Measurements from ENCODE around the gene TSPAN10. TPM values are rescaled to one million over a fixed set of nuclear protein-coding genes. Genes with fewer than 3 reads are reported as not detected.

The TSPAN10 gene
- total RNA-seq, 2 experiments from 2014 or later: 1.2 TPM

GRCh38 chr17:81652906-81653771 is 16.1 kb downstream of the TSPAN10 start:
- Mint-ChIP-seq H3K36me3 (ENCODE audit: low read depth) (peaks cover 5% of the 10 kb centered on the region), H3K4me1 (ENCODE audit: low read depth) (peaks cover 50% of the 10 kb centered on the region), H3K9me3 (ENCODE audit: insufficient read depth) (no peaks in the 10 kb centered on the region), H3K27ac (peak overlapping the region; percentile 96), H3K27me3 (ENCODE audit: low read depth) (peaks cover 9% of the 10 kb centered on the region), H3K4me3 (peak overlapping the region; percentile 90)
- ChIA-PET CTCF (interaction anchor here (1.4 to 1.5 kb wide), 2 partner anchors 12 to 52 kb away, joined by 3 read pairs; no protein-coding TSS in a partner anchor), POLR2A (interaction anchor here (1.0 to 1.6 kb wide), 3 partner anchors 10 to 13 kb away, joined by 6 to 12 read pairs (median 8); partner anchors contain the start of genes CCDC137 and OXLD1)
- DNase-seq (peak; percentile 72), ATAC-seq (peak; percentile 74)

DNA sequence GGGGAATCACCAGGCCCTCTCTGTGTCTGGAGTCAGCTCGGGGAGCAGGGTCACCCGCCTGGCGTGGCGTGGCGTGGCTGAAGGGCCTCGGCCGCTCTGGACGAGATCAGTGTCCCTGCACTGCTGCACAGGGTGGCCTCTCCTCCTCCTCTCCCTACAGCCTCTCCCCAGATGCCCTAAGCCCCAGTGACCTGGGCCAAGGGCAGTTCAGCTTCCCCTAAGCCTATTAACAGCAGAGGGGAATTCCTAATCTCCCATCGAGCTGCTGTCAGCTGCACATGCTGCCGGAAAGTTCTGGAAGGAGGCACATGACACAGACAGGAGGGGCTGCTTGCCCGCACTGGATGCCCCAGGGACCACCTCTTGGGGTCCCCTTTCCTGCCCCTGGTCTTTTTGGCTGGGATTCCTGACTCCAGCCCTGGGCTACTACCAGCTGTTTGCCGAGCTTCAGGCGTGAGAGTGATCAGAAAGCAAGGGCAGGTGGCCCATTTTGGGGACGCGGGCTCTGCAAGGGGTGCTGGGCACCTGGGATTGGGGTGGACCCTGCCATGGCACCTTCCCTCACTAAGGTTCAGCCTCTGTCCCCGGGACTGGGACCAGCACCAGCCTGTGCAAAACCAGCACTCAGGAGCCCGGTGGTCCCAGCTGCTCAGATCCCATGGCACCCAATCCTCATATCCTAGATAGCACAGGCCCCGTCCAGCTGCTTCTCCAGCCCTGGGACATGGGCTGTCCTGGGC is 18.6 kb downstream of the TSPAN10 start:
- ATAC-seq: no peak
- H3K9me3 Mint-ChIP-seq (ENCODE audit: insufficient read depth): no peaks in the 10 kb centered on the region
- H3K27ac Mint-ChIP-seq: no peak overlapping the region
- DNase-seq: no peak
- CTCF ChIA-PET: no interaction called here
- H3K4me3 Mint-ChIP-seq: no peak overlapping the region
- H3K4me1 Mint-ChIP-seq (ENCODE audit: low read depth): peaks cover 50% of the 10 kb centered on the region
- H3K36me3 Mint-ChIP-seq (ENCODE audit: low read depth): peaks cover 3% of the 10 kb centered on the region
- POLR2A ChIA-PET: no interaction called here
- H3K27me3 Mint-ChIP-seq (ENCODE audit: low read depth): no peaks in the 10 kb centered on the region

- H3K27me3 Mint-ChIP-seq (ENCODE audit: low read depth): no peaks in the 10 kb centered on the region
- POLR2A ChIA-PET: interaction anchor here (1.5 kb wide), 1 partner anchor 10 kb away, joined by 4 read pairs; the partner anchor contains the start of genes CCDC137 and OXLD1
- peaks cover 56% of the 10 kb centered on the region for H3K4me1 Mint-ChIP-seq (ENCODE audit: low read depth)
- no peaks in the 10 kb centered on the region for H3K9me3 Mint-ChIP-seq (ENCODE audit: insufficient read depth)
- ATAC-seq (no peak), DNase-seq (no peak)
- CTCF ChIA-PET: interaction anchor here (0.7 kb wide), 1 partner anchor 55 kb away, joined by 4 read pairs; no protein-coding TSS in a partner anchor
- H3K4me3 Mint-ChIP-seq: no peak within 1 kb of the TSS
- H3K36me3 Mint-ChIP-seq (ENCODE audit: low read depth): peaks cover 3% of the 10 kb centered on the region
- peak within 1 kb of the TSS; percentile 71 for H3K27ac Mint-ChIP-seq
Measured at GRCh38 chr17:81656118-81656743, 19.2 kb downstream of the TSPAN10 start, which contains the start of gene PDE6G. Gene PDE6G, minus strand, starts transcription at chr17:81656542. Its CDS starts 3,237 bp downstream, at chr17:81653305.

- H3K27ac Mint-ChIP-seq: peak overlapping the region; percentile 71
- H3K9me3 Mint-ChIP-seq (ENCODE audit: insufficient read depth): no peaks in the 10 kb centered on the region
- ChIA-PET CTCF (interaction anchor here (0.7 kb wide), 1 partner anchor 56 kb away, joined by 4 read pairs; no protein-coding TSS in a partner anchor), POLR2A (interaction anchor here (1.5 kb wide), 1 partner anchor 9 kb away, joined by 4 read pairs; the partner anchor contains the start of genes CCDC137 and OXLD1)
- H3K4me1 Mint-ChIP-seq (ENCODE audit: low read depth): peaks cover 54% of the 10 kb centered on the region
- H3K36me3 Mint-ChIP-seq (ENCODE audit: low read depth): peaks cover 2% of the 10 kb centered on the region
- ATAC-seq (no peak), DNase-seq (peak; percentile 31)
- H3K27me3 Mint-ChIP-seq (ENCODE audit: low read depth): no peaks in the 10 kb centered on the region
- H3K4me3 Mint-ChIP-seq: no peak overlapping the region
Measured at GRCh38 chr17:81656835-81657234, 19.8 kb downstream of the TSPAN10 start.

- DNase-seq (no peak), ATAC-seq (no peak)
- H3K27me3 Mint-ChIP-seq (ENCODE audit: low read depth): no peaks in the 10 kb centered on the region
- peaks cover 58% of the 10 kb centered on the region for H3K4me1 Mint-ChIP-seq (ENCODE audit: low read depth)
- no peak overlapping the region for H3K4me3 Mint-ChIP-seq
- H3K9me3 Mint-ChIP-seq (ENCODE audit: insufficient read depth): no peaks in the 10 kb centered on the region
- H3K36me3 Mint-ChIP-seq (ENCODE audit: low read depth): peaks cover 2% of the 10 kb centered on the region
- POLR2A ChIA-PET: no interaction called here
- CTCF ChIA-PET: interaction anchor here (0.7 kb wide), 1 partner anchor 58 kb away, joined by 3 read pairs; no protein-coding TSS in a partner anchor
- H3K27ac Mint-ChIP-seq: no peak overlapping the region
Measured at GRCh38 chr17:81659038-81659437, 22.0 kb downstream of the TSPAN10 start.

- no peak overlapping the region for H3K4me3 Mint-ChIP-seq
- peaks cover 62% of the 10 kb centered on the region for H3K4me1 Mint-ChIP-seq (ENCODE audit: low read depth)
- ATAC-seq (no peak), DNase-seq (no peak)
- ChIA-PET CTCF (interaction anchor here (1.1 kb wide), 1 partner anchor 58 kb away, joined by 3 read pairs; no protein-coding TSS in a partner anchor), POLR2A (interaction anchor here (0.8 to 0.9 kb wide), 2 partner anchors 24 to 43 kb away, joined by 3 read pairs; partner anchors contain the start of genes MRPL12, NPLOC4 and TSPAN10)
- no peak overlapping the region for H3K27ac Mint-ChIP-seq
- H3K9me3 Mint-ChIP-seq (ENCODE audit: insufficient read depth): no peaks in the 10 kb centered on the region
- no peaks in the 10 kb centered on the region for H3K27me3 Mint-ChIP-seq (ENCODE audit: low read depth)
- H3K36me3 Mint-ChIP-seq (ENCODE audit: low read depth): peaks cover 16% of the 10 kb centered on the region
Measured at GRCh38 chr17:81660441-81660840, 23.4 kb downstream of the TSPAN10 start.

GRCh38 chr17:81662002-81662401 is 25.0 kb downstream of the TSPAN10 start:
- Mint-ChIP-seq H3K27me3 (ENCODE audit: low read depth) (no peaks in the 10 kb centered on the region), H3K4me1 (ENCODE audit: low read depth) (peaks cover 55% of the 10 kb centered on the region), H3K9me3 (ENCODE audit: insufficient read depth) (no peaks in the 10 kb centered on the region), H3K36me3 (ENCODE audit: low read depth) (peaks cover 24% of the 10 kb centered on the region), H3K27ac (peak overlapping the region; percentile 99), H3K4me3 (no peak overlapping the region)
- ChIA-PET POLR2A (interaction anchor here (0.7 to 5.3 kb wide), 5 partner anchors 9 to 266 kb away, joined by 3 to 31 read pairs (median 4); partner anchors contain the start of genes MAFG and MRPL12), CTCF (interaction anchor here (0.8 to 2.1 kb wide), 3 partner anchors 41 to 376 kb away, joined by 3 to 6 read pairs (median 3); partner anchors contain the start of genes DCXR and MRPL12)
- no peak for DNase-seq
- ATAC-seq: no peak

- no peak for ATAC-seq
- peaks cover 63% of the 10 kb centered on the region for H3K4me1 Mint-ChIP-seq (ENCODE audit: low read depth)
- ChIA-PET POLR2A (interaction anchor here (1.5 to 5.3 kb wide), 3 partner anchors 11 to 71 kb away, joined by 3 to 31 read pairs (median 12); partner anchors contain the start of gene MRPL12), CTCF (interaction anchor here (0.7 to 2.1 kb wide), 3 partner anchors 11 to 1658 kb away, joined by 3 to 7 read pairs (median 6); no protein-coding TSS in a partner anchor)
- no peaks in the 10 kb centered on the region for H3K27me3 Mint-ChIP-seq (ENCODE audit: low read depth)
- no peak for DNase-seq
- peaks cover 34% of the 10 kb centered on the region for H3K36me3 Mint-ChIP-seq (ENCODE audit: low read depth)
- peak overlapping the region; percentile 99 for H3K27ac Mint-ChIP-seq
- H3K4me3 Mint-ChIP-seq: peak overlapping the region; percentile 22
- H3K9me3 Mint-ChIP-seq (ENCODE audit: insufficient read depth): no peaks in the 10 kb centered on the region
Measured at GRCh38 chr17:81664051-81664470, 27.1 kb downstream of the TSPAN10 start.

GRCh38 chr17:81665205-81666091 is 28.5 kb downstream of the TSPAN10 start:
- Mint-ChIP-seq H3K4me3 (peak overlapping the region; percentile 97), H3K9me3 (ENCODE audit: insufficient read depth) (no peaks in the 10 kb centered on the region), H3K36me3 (ENCODE audit: low read depth) (peaks cover 46% of the 10 kb centered on the region), H3K4me1 (ENCODE audit: low read depth) (peaks cover 68% of the 10 kb centered on the region), H3K27me3 (ENCODE audit: low read depth) (no peaks in the 10 kb centered on the region), H3K27ac (peak overlapping the region; percentile 99)
- CTCF ChIA-PET: interaction anchor here (0.9 to 1.5 kb wide), 4 partner anchors 10 to 64 kb away, joined by 3 to 5 read pairs (median 3); partner anchors contain the start of gene MRPL12
- DNase-seq: peak; percentile 70
- ATAC-seq: peak; percentile 20
- POLR2A ChIA-PET: interaction anchor here (0.6 to 5.3 kb wide), 12 partner anchors 8 to 252 kb away, joined by 3 to 31 read pairs (median 4); partner anchors contain the start of genes ARHGDIA, ARL16, HGS and MRPL12

GRCh38 chr17:81666092-81666341 is 29.0 kb downstream of the TSPAN10 start:
- CTCF ChIA-PET: interaction anchor here (1.3 to 1.5 kb wide), 2 partner anchors 13 to 36 kb away, joined by 3 to 5 read pairs; partner anchors contain the start of gene MRPL12
- peak; percentile 50 for DNase-seq
- Mint-ChIP-seq H3K36me3 (ENCODE audit: low read depth) (peaks cover 46% of the 10 kb centered on the region), H3K4me1 (ENCODE audit: low read depth) (peaks cover 64% of the 10 kb centered on the region), H3K27ac (peak overlapping the region; percentile 99), H3K4me3 (peak overlapping the region; percentile 97), H3K27me3 (ENCODE audit: low read depth) (no peaks in the 10 kb centered on the region), H3K9me3 (ENCODE audit: insufficient read depth) (no peaks in the 10 kb centered on the region)
- POLR2A ChIA-PET: interaction anchor here (0.6 to 5.3 kb wide), 11 partner anchors 9 to 251 kb away, joined by 3 to 31 read pairs (median 4); partner anchors contain the start of genes ARHGDIA, ARL16, HGS and MRPL12
- ATAC-seq: peak; percentile 21

All from activated CD8-positive, alpha-beta T cell treated with anti-CD3 and anti-CD28 coated beads, Interleukin-2, amount 10 ng/mL, durations not matched to agents 7 days and 5 days (primary cell).